Fibroblast of skin of right biceps (primary cell): ENCODE measurements around the gene MAPT.

Source experiments
- DNase-seq: peaks from one replicate; pipeline ENCODE4 v3.0.0-alpha.2; 2013

The MAPT gene

GRCh38 chr17:45975640-45976295 lies 81.4 kb downstream of the MAPT start:
- DNase-seq, result no peak

GRCh38 chr17:45976391-45976754 lies 82.0 kb downstream of the MAPT start:
- no peak for DNase-seq

- peak; percentile 10 for DNase-seq
These were observed 82.6 kb downstream of the MAPT start for GRCh38 chr17:45976755-45977505.

GRCh38 chr17:45977506-45977824 lies 83.1 kb downstream of the MAPT start:
- no peak for DNase-seq

- no peak for DNase-seq
These were observed 83.7 kb downstream of the MAPT start for GRCh38 chr17:45977976-45978626.

- no peak for DNase-seq
These were observed 84.8 kb downstream of the MAPT start for GRCh38 chr17:45979137-45979536.

GRCh38 chr17:45980855-45981254 lies 86.5 kb downstream of the MAPT start:
- DNase-seq, result no peak

- no peak for DNase-seq
These were observed 87.0 kb downstream of the MAPT start for GRCh38 chr17:45981306-45981705.

- no peak for DNase-seq
These were observed 88.6 kb downstream of the MAPT start for GRCh38 chr17:45982791-45983613.

GRCh38 chr17:45983614-45984310 lies 89.4 kb downstream of the MAPT start:
- no peak for DNase-seq

GRCh38 chr17:45984368-45984767 lies 90.0 kb downstream of the MAPT start:
- no peak for DNase-seq

- no peak for DNase-seq
These were observed 91.1 kb downstream of the MAPT start for GRCh38 chr17:45985447-45985846.

- no peak for DNase-seq
These were observed 91.7 kb downstream of the MAPT start for GRCh38 chr17:45986056-45986455.

GRCh38 chr17:45987706-45988105 lies 93.4 kb downstream of the MAPT start:
- no peak for DNase-seq

- DNase-seq, result no peak
These were observed 95.4 kb downstream of the MAPT start for GRCh38 chr17:45989759-45990158.

GRCh38 chr17:45990886-45991285 lies 96.5 kb downstream of the MAPT start:
- DNase-seq, result no peak

GRCh38 chr17:45991341-45991740 lies 97.0 kb downstream of the MAPT start:
- no peak for DNase-seq

GRCh38 chr17:45992175-45992574 lies 97.8 kb downstream of the MAPT start:
- no peak for DNase-seq

GRCh38 chr17:45992904-45993303 lies 98.5 kb downstream of the MAPT start:
- DNase-seq, result no peak

GRCh38 chr17:45993962-45994627 lies 99.7 kb downstream of the MAPT start:
- DNase-seq, result no peak

GRCh38 chr17:45994987-45995386 lies 100.6 kb downstream of the MAPT start:
- no peak for DNase-seq

- no peak for DNase-seq
These were observed 101.4 kb downstream of the MAPT start for GRCh38 chr17:45995627-45996270.
